GM12891 (cell line): ENCODE data around the gene DTHD1.

ENCODE experiments used
- POLR2A ChIP-seq: IDR thresholded peaks from 2 replicates; pipeline ENCODE4 v1.6.1; 2011; ENCODE audit warnings: low read depth, low read length, control low read depth
- POLR2AphosphoS5 ChIP-seq: IDR thresholded peaks from 2 replicates; pipeline ENCODE4 v1.6.1; 2011; ENCODE audit warnings: low read depth, low read length, control low read depth
- SPI1 ChIP-seq: IDR thresholded peaks from 2 replicates; pipeline ENCODE4 v1.6.1; 2011; ENCODE audit warnings: low read depth, low read length, control low read depth
- TAF1 ChIP-seq: IDR thresholded peaks from 2 replicates; pipeline ENCODE4 v1.6.1; 2011; ENCODE audit warnings: low read depth, low read length, control low read depth

GRCh38 chr4:36333303-36333877 lies 52.0 kb downstream of the DTHD1 start:
- TF ChIP-seq POLR2A (no peak), POLR2AphosphoS5 (no peak), TAF1 (no peak), SPI1 (peak; percentile 31; the same call in 1 of the 2 replicates)
